Naive thymus-derived CD4-positive, alpha-beta T cell (primary cell): ENCODE measurements around the gene CDC42BPB. TPM values are rescaled to one million over a fixed set of nuclear protein-coding genes. Genes with fewer than 3 reads are reported as not detected.

Source experiments
- ATAC-seq: fragments of 150-1000 bp; cut with Tn5 transposase; 2 replicates; pipeline ENCODE4 v1.10.0; 2021; ENCODE audit warnings: mild to moderate bottlenecking, moderate library complexity
- CTCF ChIA-PET: fragments of 350-600 bp; sonication (Branson Sonifier 250); formaldehyde crosslinking; loops from one replicate; lab custom pipeline; 2021; ENCODE audit warnings: antibody characterized with exemption; lab: Charles Lee
- POLR2A ChIA-PET: fragments of 350-600 bp; sonication (Branson Sonifier 250); formaldehyde crosslinking; loops from one replicate; lab custom pipeline; 2021; ENCODE audit warnings: antibody characterized with exemption, inconsistent platforms; lab: Charles Lee
- DNase-seq, 9 donors: peaks; one replicate each; pipeline versions ENCODE4 v3.0.0 to v3.0.0-alpha.2; 2020 to 2022; ENCODE audit warnings: mixed read lengths in 1 of 9
- H3K27ac ChIP-seq: one replicate; pipeline ENCODE4 v1.7.0; 2013; ENCODE audit warnings: mild to moderate bottlenecking, low read depth, low read length, moderate library complexity
- H3K27me3 ChIP-seq, 2 donors: one replicate each; pipeline ENCODE4 v1.7.0; 2013; ENCODE audit warnings: low read length in 2 of 2, mild to moderate bottlenecking in 2 of 2, moderate library complexity in 2 of 2; ENCODE audit not compliant: control insufficient read depth in 2 of 2, insufficient read depth in 2 of 2
- H3K36me3 ChIP-seq, 3 experiments: 1 replicate in 2 of 3; 2 replicates in 1 of 3; pipeline ENCODE4 v1.7.0; 2013; ENCODE audit warnings: low read length in 3 of 3, mild to moderate bottlenecking in 3 of 3, moderate library complexity in 1 of 3; ENCODE audit not compliant: insufficient read depth in 3 of 3, control insufficient read depth in 2 of 3
- H3K4me1 ChIP-seq, 2 donors: one replicate each; pipeline ENCODE4 v1.7.0; 2013; ENCODE audit warnings: low read length in 2 of 2, mild to moderate bottlenecking in 2 of 2, moderate library complexity in 1 of 2; ENCODE audit not compliant: control insufficient read depth in 2 of 2, insufficient read depth in 2 of 2
- H3K4me3 ChIP-seq: 2 replicates; pipeline ENCODE4 v1.7.0; 2013; ENCODE audit warnings: mild to moderate bottlenecking, low read length
- H3K9me3 ChIP-seq, 3 experiments: 1 replicate in 2 of 3; 2 replicates in 1 of 3; pipeline ENCODE4 v1.7.0; 2013; ENCODE audit warnings: low read length in 3 of 3; ENCODE audit not compliant: control insufficient read depth in 2 of 3
- H3K27ac Mint-ChIP-seq, 9 donors: one replicate each; pipeline ENCODE4 v1.8.0; 2020 to 2022; ENCODE audit warnings: mixed read lengths in 9 of 9, mild to moderate bottlenecking in 8 of 9, moderate library complexity in 5 of 9, inconsistent platforms in 2 of 9
- H3K27me3 Mint-ChIP-seq, 5 donors: one replicate each; pipeline ENCODE4 v1.8.0; 2021 to 2022; ENCODE audit warnings: mixed read lengths in 5 of 5, mild to moderate bottlenecking in 1 of 5
- H3K36me3 Mint-ChIP-seq, 5 donors: one replicate each; pipeline ENCODE4 v1.8.0; 2020 to 2022; ENCODE audit warnings: mixed read lengths in 5 of 5, mild to moderate bottlenecking in 3 of 5, inconsistent platforms in 1 of 5
- H3K4me1 Mint-ChIP-seq, 7 donors: one replicate each; pipeline ENCODE4 v1.8.0; 2020 to 2022; ENCODE audit warnings: mixed read lengths in 7 of 7, mild to moderate bottlenecking in 3 of 7, inconsistent platforms in 1 of 7
- H3K4me3 Mint-ChIP-seq, 10 donors: one replicate each; pipeline ENCODE4 v1.8.0; 2020 to 2022; ENCODE audit warnings: mild to moderate bottlenecking in 10 of 10, mixed read lengths in 10 of 10, moderate library complexity in 6 of 10, inconsistent platforms in 2 of 10
- H3K9me3 Mint-ChIP-seq, 11 donors: one replicate each; pipeline ENCODE4 v1.8.0; 2020 to 2022; ENCODE audit warnings: mixed read lengths in 11 of 11, mild to moderate bottlenecking in 4 of 11, inconsistent platforms in 1 of 11, moderate library complexity in 1 of 11
- intact Hi-C, 2 donors: fragments of 100-400 bp; cut with micrococcal nuclease; formaldehyde crosslinking; loops; one replicate each; pipeline ENCODE4 v1.15.1; 2023
- polyA plus RNA-seq, 2 donors: library from polyadenylated mRNA; unstranded; fragments of 300-500 nt; fragmentation: Illumina TruSeq; gene quantifications; one replicate each; pipeline ENCODE4 v1.2.3, GENCODE V29; 2021
- total RNA-seq, 6 experiments: library from RNA in 5 of 6; stranded (reverse) in 5 of 6; gene quantifications; 1 replicate in 5 of 6; 2 replicates in 1 of 6; pipeline ENCODE4 v1.2.3 and lab custom pipeline; 2021 to 2026

Gene CDC42BPB
- total and polyA plus RNA-seq, 7 experiments from 2014 or later: 0.34 to 16.0 (median 4.8) TPM

DNA sequence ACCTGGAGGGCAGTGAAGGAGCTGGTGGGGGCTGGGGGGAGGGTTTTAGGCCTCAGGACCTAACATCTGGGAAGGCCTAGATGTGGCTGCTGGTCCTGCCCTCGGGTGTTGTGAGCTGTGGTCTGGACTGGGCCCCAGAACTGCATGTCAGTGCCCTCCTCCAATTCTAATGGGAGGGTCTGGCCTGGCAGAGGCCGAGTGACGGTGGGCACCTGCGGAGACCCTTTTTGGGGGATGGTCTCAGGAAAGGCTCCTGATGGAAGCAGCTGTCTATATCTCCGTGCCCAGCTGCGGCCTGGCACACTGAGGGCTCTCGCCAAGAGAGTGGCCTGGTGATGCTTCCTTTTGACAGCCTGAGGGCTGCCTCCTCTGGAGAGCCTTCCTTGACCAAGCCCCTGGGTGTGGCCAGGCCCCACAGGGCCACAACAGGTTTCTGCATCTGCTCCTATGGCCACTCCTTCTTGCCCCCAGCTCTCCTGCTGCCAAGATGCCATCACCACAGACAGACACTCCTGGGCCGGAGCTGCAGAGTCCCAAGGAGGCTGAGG is 42.5 kb upstream of the CDC42BPB start:
- no peaks in the 10 kb centered on the region for H3K27me3 ChIP-seq
- H3K27ac ChIP-seq: no peak overlapping the region
- ChIA-PET POLR2A (no interaction called here), CTCF (interaction anchor here (0.9 kb wide), 1 partner anchor 24 kb away, joined by 3 read pairs; no protein-coding TSS in a partner anchor)
- H3K4me1 Mint-ChIP-seq: peaks cover 0 to 6% (median 3%) of the 10 kb centered on the region in 7 donors
- no peak overlapping the region for H3K27ac Mint-ChIP-seq
- no peaks in the 10 kb centered on the region for H3K36me3 Mint-ChIP-seq
- H3K4me1 ChIP-seq: no peaks in the 10 kb centered on the region
- H3K9me3 Mint-ChIP-seq: no peaks in the 10 kb centered on the region
- no peaks in the 10 kb centered on the region for H3K36me3 ChIP-seq
- no peak overlapping the region for H3K4me3 ChIP-seq
- intact Hi-C loops: loop anchor here in 1 of 2 donors (10.0 kb wide), 1 partner anchor 505 kb away; the partner anchor contains the start of gene RCOR1
- DNase-seq (no peak), ATAC-seq (no peak)
- no peak overlapping the region for H3K4me3 Mint-ChIP-seq
- H3K9me3 ChIP-seq: no peaks in the 10 kb centered on the region
- H3K27me3 Mint-ChIP-seq: peaks cover 16 to 27% (median 21%) of the 10 kb centered on the region in 5 donors

DNA sequence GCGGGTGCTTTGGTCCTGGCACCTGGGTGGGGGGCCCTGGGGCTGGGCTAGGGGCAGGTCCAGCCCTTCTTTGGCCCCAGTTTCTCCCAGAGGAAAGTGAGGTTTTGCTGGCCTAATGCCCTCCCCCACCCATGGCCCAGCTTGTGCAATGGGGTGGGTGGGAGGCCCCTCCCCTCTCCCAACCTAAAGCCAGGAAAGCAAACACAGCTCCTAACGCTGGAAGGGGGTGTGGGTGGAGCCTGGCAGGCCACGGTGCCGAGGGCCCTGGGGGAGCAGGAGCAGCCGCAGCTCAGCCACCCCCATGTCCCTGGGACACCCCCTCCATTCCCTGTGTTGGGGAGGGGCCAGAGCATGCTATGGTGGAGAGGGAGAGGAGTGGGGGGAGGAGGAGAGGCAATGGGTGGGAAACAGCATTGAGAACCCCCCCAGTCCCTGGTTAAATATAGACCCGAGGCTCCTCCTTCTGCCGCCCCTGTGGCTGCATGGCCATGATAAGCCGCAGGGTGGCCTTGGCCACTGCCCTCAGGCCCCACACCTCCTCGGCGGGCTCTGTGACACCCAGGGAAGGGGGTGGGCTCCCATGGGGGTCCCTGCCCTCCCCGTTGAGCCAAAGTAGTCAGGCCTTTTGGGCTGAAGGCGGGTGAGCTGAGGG is 41.9 kb upstream of the CDC42BPB start:
- no peaks in the 10 kb centered on the region for H3K9me3 ChIP-seq
- ATAC-seq: no peak
- intact Hi-C loops: loop anchor here in 1 of 2 donors (10.0 kb wide), 1 partner anchor 504 kb away; the partner anchor contains the start of gene RCOR1
- POLR2A ChIA-PET: interaction anchor here (0.7 kb wide), 1 partner anchor 168 kb away, joined by 3 read pairs; no protein-coding TSS in a partner anchor
- H3K4me3 ChIP-seq: no peak overlapping the region
- Mint-ChIP-seq H3K27ac (no peak overlapping the region), H3K27me3 (peaks cover 15 to 26% (median 19%) of the 10 kb centered on the region in 5 donors), H3K9me3 (no peaks in the 10 kb centered on the region), H3K4me3 (no peak overlapping the region), H3K36me3 (no peaks in the 10 kb centered on the region), H3K4me1 (peaks cover 0 to 5% (median 3%) of the 10 kb centered on the region in 7 donors)
- no peak for DNase-seq
- no peaks in the 10 kb centered on the region for H3K4me1 ChIP-seq
- H3K36me3 ChIP-seq: no peaks in the 10 kb centered on the region
- no peak overlapping the region for H3K27ac ChIP-seq
- H3K27me3 ChIP-seq: no peaks in the 10 kb centered on the region
- CTCF ChIA-PET: interaction anchor here (0.9 kb wide), 1 partner anchor 23 kb away, joined by 3 read pairs; no protein-coding TSS in a partner anchor

DNA sequence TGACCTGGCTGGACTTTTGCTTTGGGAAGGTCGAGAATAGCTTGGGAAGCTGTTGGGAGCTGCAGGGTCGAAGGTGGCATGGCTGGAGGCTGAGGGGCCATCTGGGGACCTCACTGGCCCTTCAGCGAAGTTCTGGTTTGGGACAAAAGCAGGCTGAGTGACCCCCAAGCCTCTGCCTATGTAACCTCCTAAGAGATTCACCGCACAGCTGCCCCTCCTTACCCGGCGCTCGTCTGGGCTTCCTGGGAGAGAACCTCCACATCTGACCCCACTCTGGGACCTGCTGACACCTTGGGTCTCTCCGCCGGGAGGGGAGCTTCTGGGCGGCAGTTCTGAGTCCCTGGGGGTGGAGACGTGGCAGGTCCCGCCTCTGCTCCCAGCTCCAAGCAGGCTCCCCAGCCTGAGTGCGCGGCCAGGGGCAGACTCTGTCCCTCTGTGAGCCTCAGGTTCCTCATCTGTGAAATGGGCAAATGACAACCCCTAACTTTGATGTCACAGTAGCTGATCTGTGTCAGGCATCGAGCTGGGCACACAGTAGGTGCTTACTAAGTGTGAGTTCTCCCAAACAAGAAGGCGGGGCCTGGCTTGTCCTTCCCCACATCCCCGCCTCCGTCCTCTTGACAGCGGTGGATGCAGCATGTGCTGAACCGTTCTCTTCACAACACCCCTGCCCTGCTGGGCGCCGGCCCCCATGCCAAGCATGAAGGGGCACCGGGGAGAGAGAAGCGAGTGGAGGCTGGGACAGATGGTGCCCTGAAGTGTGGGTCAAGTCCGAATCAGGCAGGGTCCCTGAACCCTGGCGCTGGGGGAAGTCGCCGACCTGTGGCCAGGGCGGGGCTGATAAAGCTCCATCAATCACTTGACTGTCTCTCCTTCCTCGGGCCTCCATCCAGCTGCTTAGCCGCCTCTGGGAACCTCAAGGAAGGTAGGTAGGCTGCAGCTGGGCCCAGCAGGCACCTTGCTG is 40.9 kb upstream of the CDC42BPB start:
- ChIA-PET CTCF (interaction anchor here (0.6 to 0.9 kb wide), 2 partner anchors 22 kb away, joined by 3 read pairs; no protein-coding TSS in a partner anchor), POLR2A (interaction anchor here (0.7 kb wide), 1 partner anchor 168 kb away, joined by 3 read pairs; no protein-coding TSS in a partner anchor)
- DNase-seq: no peak
- intact Hi-C loops: loop anchor here in 1 of 2 donors (10.0 kb wide), 1 partner anchor 503 kb away; the partner anchor contains the start of gene RCOR1
- H3K27ac Mint-ChIP-seq: no peak overlapping the region
- H3K36me3 ChIP-seq: no peaks in the 10 kb centered on the region
- peaks cover 11 to 23% (median 16%) of the 10 kb centered on the region in 5 donors for H3K27me3 Mint-ChIP-seq
- H3K4me3 ChIP-seq: no peak overlapping the region
- H3K9me3 Mint-ChIP-seq: no peaks in the 10 kb centered on the region
- ATAC-seq: no peak
- H3K4me1 Mint-ChIP-seq: peaks cover 0 to under 1% (median 0%) of the 10 kb centered on the region in 7 donors
- H3K36me3 Mint-ChIP-seq: no peaks in the 10 kb centered on the region
- H3K9me3 ChIP-seq: no peaks in the 10 kb centered on the region
- no peaks in the 10 kb centered on the region for H3K4me1 ChIP-seq
- H3K4me3 Mint-ChIP-seq: no peak overlapping the region
- H3K27ac ChIP-seq: no peak overlapping the region
- H3K27me3 ChIP-seq: no peaks in the 10 kb centered on the region

DNA sequence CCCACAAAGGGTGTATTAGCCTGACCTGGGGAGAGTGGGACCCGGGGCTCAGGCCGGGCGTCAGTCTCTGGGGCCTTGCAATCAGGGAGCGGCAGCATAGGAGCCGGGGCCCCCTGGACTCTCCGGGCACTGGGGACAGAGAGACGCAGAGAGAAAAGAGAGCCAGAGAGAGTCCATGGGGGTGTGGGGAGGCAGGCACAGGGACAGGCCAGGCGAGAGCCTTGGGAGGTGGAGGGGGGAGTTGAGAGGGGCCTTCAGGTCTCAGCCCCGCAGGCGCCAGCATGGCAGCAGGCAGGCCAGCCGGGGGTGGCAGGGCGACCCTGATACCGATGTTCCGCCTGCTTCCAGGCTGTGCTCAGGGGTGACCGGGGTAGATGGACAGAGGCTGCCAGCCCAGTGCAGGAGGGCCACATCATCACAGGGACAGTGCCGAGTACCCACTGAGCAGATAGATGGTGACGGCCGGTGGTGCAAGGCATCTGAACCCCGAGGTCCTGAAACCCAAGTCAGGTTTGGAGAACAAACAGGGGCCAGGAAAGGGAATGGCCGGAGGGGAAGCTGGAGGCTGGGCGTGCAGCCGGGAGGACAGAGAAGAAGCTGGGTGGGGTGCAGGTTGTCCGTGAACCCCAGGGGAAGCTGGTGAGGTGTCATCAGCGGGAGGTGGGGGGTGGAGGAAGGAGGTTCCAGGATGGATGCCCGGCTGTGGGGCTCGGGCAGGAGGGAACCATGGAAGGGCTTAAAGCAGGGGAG is 40.1 kb upstream of the CDC42BPB start:
- Mint-ChIP-seq H3K4me1 (no peaks in the 10 kb centered on the region), H3K27ac (peak overlapping the region in 1 of 9 donors; percentile 23), H3K9me3 (no peaks in the 10 kb centered on the region), H3K4me3 (no peak overlapping the region), H3K27me3 (peaks cover 11 to 17% (median 13%) of the 10 kb centered on the region in 5 donors), H3K36me3 (no peaks in the 10 kb centered on the region)
- CTCF ChIA-PET: interaction anchor here (0.6 kb wide), 1 partner anchor 21 kb away, joined by 3 read pairs; no protein-coding TSS in a partner anchor
- Histone ChIP-seq H3K4me1 (no peaks in the 10 kb centered on the region), H3K36me3 (no peaks in the 10 kb centered on the region), H3K27me3 (no peaks in the 10 kb centered on the region), H3K4me3 (no peak overlapping the region), H3K9me3 (no peaks in the 10 kb centered on the region), H3K27ac (no peak overlapping the region)
- POLR2A ChIA-PET: no interaction called here
- ATAC-seq (no peak), DNase-seq (no peak)
- intact Hi-C loops: loop anchor here in 1 of 2 donors (10.0 kb wide), 1 partner anchor 503 kb away; the partner anchor contains the start of gene RCOR1

DNA sequence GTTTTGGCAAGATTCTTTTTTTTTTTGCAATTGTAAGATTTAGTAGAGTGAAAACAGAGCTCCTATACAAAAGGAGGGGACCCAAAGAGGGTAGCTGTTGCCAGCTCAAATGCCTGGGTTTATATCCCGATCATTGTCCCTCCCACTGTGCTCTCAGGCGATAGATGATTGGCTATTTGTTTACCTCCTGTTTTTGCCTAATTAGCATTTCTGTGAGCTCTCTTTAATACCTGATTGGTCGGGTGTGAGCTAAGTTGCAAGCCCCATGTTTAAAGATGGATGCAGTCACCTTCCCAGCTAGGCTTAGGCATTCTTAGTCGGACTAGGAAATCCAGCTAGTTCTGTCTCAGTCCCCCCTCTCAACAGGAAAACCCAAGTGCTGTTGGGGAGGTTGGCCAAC is 39.0 kb upstream of the CDC42BPB start:
- no peak overlapping the region for H3K27ac ChIP-seq
- Mint-ChIP-seq H3K4me1 (peaks cover 0 to 3% (median 0%) of the 10 kb centered on the region in 7 donors), H3K9me3 (no peaks in the 10 kb centered on the region), H3K4me3 (no peak overlapping the region), H3K27ac (peak overlapping the region in 1 of 9 donors; percentile 4), H3K27me3 (peaks cover 5 to 14% (median 10%) of the 10 kb centered on the region in 5 donors), H3K36me3 (no peaks in the 10 kb centered on the region)
- intact Hi-C loops: loop anchor here in 1 of 2 donors (10.0 kb wide), 1 partner anchor 502 kb away; the partner anchor contains the start of gene RCOR1
- POLR2A ChIA-PET: no interaction called here
- no peaks in the 10 kb centered on the region for H3K36me3 ChIP-seq
- no peaks in the 10 kb centered on the region for H3K4me1 ChIP-seq
- no peaks in the 10 kb centered on the region for H3K9me3 ChIP-seq
- CTCF ChIA-PET: interaction anchor here (0.9 to 2.2 kb wide), 3 partner anchors 9 to 402 kb away, joined by 3 to 21 read pairs (median 4); no protein-coding TSS in a partner anchor
- no peak for ATAC-seq
- DNase-seq: no peak
- no peaks in the 10 kb centered on the region for H3K27me3 ChIP-seq
- no peak overlapping the region for H3K4me3 ChIP-seq
